ENCODE results near the gene ZNF81.
A peak's percentile ranks its signal among the peaks of the same experiment; 100 is the strongest.

ZNF81 gene

GRCh38 chrX:47850901-47851300 lies 14.2 kb downstream of the ZNF81 start:
- Mint-ChIP-seq H3K36me3 (ENCODE audit: low read depth) (peaks cover 20% of the 10 kb centered on the region), H3K9me3 (peaks cover 27% of the 10 kb centered on the region), H3K27ac (no peak overlapping the region), H3K27me3 (ENCODE audit: low read depth, poor library complexity) (no peaks in the 10 kb centered on the region), H3K4me1 (no peaks in the 10 kb centered on the region), H3K4me3 (no peak overlapping the region)
- TF ChIP-seq CTCF (IDR thresholded peaks at IDR 0.05), result no peak
- DNase-seq, result no peak

- Mint-ChIP-seq H3K4me1 (no peaks in the 10 kb centered on the region), H3K9me3 (peaks cover 28% of the 10 kb centered on the region), H3K27ac (peak overlapping the region; percentile 92), H3K36me3 (ENCODE audit: low read depth) (peaks cover 9% of the 10 kb centered on the region), H3K4me3 (no peak overlapping the region), H3K27me3 (ENCODE audit: low read depth, poor library complexity) (no peaks in the 10 kb centered on the region)
- DNase-seq, result peak; percentile 12
- TF ChIP-seq CTCF (IDR thresholded peaks at IDR 0.05), result peak; percentile 19
Observed at GRCh38 chrX:47854474-47854873, 17.8 kb downstream of the ZNF81 start.

GRCh38 chrX:47859686-47860085 lies 23.0 kb downstream of the ZNF81 start:
- Mint-ChIP-seq H3K4me1 (peaks cover 6% of the 10 kb centered on the region), H3K9me3 (peaks cover 33% of the 10 kb centered on the region), H3K27me3 (ENCODE audit: low read depth, poor library complexity) (peaks cover 3% of the 10 kb centered on the region), H3K27ac (no peak overlapping the region), H3K36me3 (ENCODE audit: low read depth) (peaks cover 8% of the 10 kb centered on the region), H3K4me3 (no peak overlapping the region)
- TF ChIP-seq CTCF (IDR thresholded peaks at IDR 0.05), result no peak
- no peak for DNase-seq

GRCh38 chrX:47862680-47863079 lies 26.0 kb downstream of the ZNF81 start:
- no peak for DNase-seq
- peaks cover 3% of the 10 kb centered on the region for H3K27me3 Mint-ChIP-seq (ENCODE audit: low read depth, poor library complexity)
- H3K4me1 Mint-ChIP-seq, result peaks cover 6% of the 10 kb centered on the region
- H3K4me3 Mint-ChIP-seq, result no peak overlapping the region
- H3K27ac Mint-ChIP-seq, result peak overlapping the region; percentile 21
- no peak for TF ChIP-seq CTCF (IDR thresholded peaks at IDR 0.05)
- peaks cover 34% of the 10 kb centered on the region for H3K9me3 Mint-ChIP-seq
- H3K36me3 Mint-ChIP-seq (ENCODE audit: low read depth), result peaks cover 8% of the 10 kb centered on the region

GRCh38 chrX:47863187-47863586 lies 26.5 kb downstream of the ZNF81 start:
- Mint-ChIP-seq H3K4me1 (peaks cover 6% of the 10 kb centered on the region), H3K27me3 (ENCODE audit: low read depth, poor library complexity) (peaks cover 3% of the 10 kb centered on the region), H3K4me3 (no peak overlapping the region), H3K27ac (no peak overlapping the region), H3K9me3 (peaks cover 32% of the 10 kb centered on the region), H3K36me3 (ENCODE audit: low read depth) (peaks cover 8% of the 10 kb centered on the region)
- DNase-seq, result no peak
- TF ChIP-seq CTCF (IDR thresholded peaks at IDR 0.05), result no peak

- DNase-seq, result no peak
- H3K9me3 Mint-ChIP-seq, result peaks cover 29% of the 10 kb centered on the region
- peaks cover 5% of the 10 kb centered on the region for H3K36me3 Mint-ChIP-seq (ENCODE audit: low read depth)
- no peak overlapping the region for H3K4me3 Mint-ChIP-seq
- H3K27ac Mint-ChIP-seq, result no peak overlapping the region
- TF ChIP-seq CTCF (IDR thresholded peaks at IDR 0.05), result no peak
- peaks cover 3% of the 10 kb centered on the region for H3K27me3 Mint-ChIP-seq (ENCODE audit: low read depth, poor library complexity)
- H3K4me1 Mint-ChIP-seq, result peaks cover 6% of the 10 kb centered on the region
Observed at GRCh38 chrX:47864300-47864699, 27.6 kb downstream of the ZNF81 start.

Data from nephron progenitor cell (in vitro differentiated cells).